ENCODE measurements around the gene COL5A1. TPM values are rescaled to one million over a fixed set of nuclear protein-coding genes. Genes with fewer than 3 reads are reported as not detected.

The COL5A1 gene
- total RNA-seq, 8 experiments from 2014 or later: 1.9 to 141 (median 3.6) TPM

DNA sequence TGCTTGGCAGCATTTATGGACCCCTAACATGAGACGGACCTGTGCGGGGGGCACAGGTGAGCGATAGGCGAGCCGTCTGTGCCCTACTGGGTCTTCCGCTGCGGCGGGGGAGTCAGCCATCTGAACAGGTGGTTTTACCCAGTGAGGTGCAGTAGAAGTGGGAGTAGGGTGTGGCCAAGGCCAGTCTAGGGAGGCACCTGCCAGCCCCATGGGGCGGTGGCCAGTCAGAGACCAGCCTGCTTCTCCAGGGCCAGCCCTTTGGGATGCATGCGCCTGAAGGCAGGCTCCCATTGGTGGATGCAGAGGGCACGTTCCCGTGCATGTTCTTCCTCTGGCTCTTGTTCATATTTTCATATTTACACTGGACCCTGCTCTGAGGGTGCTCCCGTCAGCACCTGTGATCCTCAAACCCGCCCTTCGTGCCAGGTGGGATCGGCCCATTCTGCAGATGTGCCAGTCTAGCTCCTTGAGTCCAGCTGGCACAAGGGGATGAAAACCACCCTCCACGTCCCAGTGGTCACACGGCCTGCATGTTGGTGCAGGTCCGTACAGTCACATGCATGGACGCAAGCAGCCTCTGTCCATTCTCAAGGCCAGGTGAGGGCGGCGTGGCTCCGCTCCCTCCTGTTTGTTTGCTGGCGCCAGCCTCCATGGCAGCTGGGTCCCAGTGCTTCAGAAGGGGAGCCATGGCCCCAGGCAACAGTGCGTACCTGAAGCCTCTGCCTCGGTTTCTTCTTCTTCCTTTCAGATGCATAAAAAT is 9.0 kb downstream of the COL5A1 start:
- ATAC-seq (replicated peaks in 6 of 8): no peak
- 97 to 100% (median 98%) methylated on average over 2 to 12 of the region's 26 CpGs; no CpG with 5 or more reads in 5 of the 10 experiments for WGBS, 10 experiments
- in situ Hi-C loops (cut with MboI; ENCODE audit: low pct_unique_long_range_greater_than_20kb in 2 of 9, low sequenced_read_pairs in 9 of 9, unreplicated experiment in 9 of 9): no loop called here

DNA sequence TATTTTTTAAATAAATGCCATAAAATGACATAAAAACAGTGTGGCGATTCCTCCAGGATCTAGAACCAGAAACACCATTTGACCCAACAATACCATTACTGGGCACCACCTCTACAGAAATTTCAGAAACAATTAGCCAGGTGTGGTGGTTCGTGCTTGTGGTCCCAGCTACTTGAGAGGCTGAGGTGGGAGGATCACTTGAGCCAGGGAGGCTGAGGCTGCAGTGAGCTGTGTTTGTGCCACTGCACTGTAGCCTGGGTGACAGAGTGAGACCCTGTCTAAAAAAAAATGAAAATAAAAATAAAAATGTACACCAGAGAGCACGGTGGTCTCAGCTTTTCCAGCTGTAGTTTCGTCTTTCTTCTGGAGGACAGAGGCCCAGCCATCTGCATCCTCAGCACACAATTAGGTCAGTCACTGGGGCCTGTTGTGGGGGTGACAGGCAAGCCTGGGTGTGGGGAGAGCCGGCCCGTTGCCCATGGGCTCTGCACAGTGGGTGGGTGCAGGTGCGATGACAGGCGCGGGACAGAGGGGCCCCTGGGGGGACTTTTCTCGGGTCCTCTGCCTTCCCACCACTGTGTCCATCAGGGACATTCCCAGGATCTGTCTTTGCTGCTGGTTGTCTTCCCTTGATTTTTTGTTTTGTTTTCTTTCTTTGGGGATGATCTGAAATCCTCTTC is 9.8 kb downstream of the COL5A1 start:
- no peak for ATAC-seq (replicated peaks in 6 of 8)
- H3K4me3 ChIP-seq: no peak overlapping the region
- in situ Hi-C loops (cut with MboI; ENCODE audit: low pct_unique_long_range_greater_than_20kb in 2 of 9, low sequenced_read_pairs in 9 of 9, unreplicated experiment in 9 of 9): no loop called here
- H3K4me1 ChIP-seq (replicated peaks in 1 of 2): peaks cover 0 to 3% of the 10 kb centered on the region in 2 donors
- no peak overlapping the region for H3K27ac ChIP-seq
- 28 to 100% (median 90%) methylated on average over 1 to 2 of the region's 10 CpGs; no CpG with 5 or more reads in 2 of the 10 experiments for WGBS, 10 experiments

More for the DNA sequence above, 9.0 kb downstream of the COL5A1 start:
- Histone ChIP-seq H3K4me3 (no peak overlapping the region), H3K27ac (no peak overlapping the region), H3K4me1 (replicated peaks in 1 of 2) (peaks cover 0 to 3% of the 10 kb centered on the region in 2 donors)

DNA sequence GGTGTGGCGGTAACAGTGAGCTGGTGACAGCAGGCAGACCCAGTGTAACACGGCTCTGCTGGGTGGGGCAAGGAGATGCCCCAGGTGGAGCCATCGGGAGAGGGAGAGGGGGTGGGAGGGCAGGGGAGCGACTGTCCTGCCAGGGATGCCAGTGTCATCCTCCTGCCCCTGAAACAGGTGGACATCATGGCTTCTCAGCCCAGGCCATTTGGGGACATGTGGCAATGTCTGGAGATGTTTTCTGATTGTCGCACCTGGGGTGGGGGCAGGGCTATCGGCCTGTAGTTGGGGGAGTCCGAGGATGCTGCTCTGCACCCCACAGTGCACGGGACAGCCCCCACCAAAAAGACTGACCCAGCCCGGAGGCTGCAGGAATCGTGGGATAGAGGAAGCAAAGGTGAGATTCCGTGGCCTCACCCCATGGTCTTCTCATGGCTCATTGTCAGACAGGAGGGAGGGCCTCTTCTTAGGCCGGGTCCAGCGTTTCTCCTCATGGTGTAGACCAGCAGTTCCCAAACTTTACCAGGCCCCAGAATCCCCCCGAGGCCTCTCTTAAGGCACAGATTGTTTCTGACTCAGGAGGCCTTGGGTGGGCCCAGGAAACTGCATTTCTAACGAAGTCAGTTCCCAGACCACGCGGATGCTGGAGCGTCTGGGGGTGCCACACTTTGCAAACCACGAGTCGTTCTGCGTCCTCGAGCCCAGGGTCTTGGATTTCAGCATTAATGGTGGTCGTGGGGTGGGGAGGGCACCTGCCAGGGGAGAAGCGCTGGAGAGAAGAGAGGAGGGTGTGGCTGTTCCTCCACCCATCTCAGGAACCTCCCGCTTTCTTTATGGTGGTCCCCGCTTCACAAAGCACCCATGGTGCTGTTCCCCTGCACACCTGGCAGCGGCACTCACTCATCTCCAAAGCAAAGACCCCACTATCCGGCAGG is 11.0 kb downstream of the COL5A1 start:
- no peak for ATAC-seq (replicated peaks in 6 of 8)
- in situ Hi-C loops (cut with MboI; ENCODE audit: low pct_unique_long_range_greater_than_20kb in 2 of 9, low sequenced_read_pairs in 9 of 9, unreplicated experiment in 9 of 9): no loop called here
- WGBS, 10 experiments: 0 to 100% (median 89%) methylated on average over 1 to 3 of the region's 28 CpGs; no CpG with 5 or more reads in 4 of the 10 experiments
- no peak overlapping the region for H3K4me3 ChIP-seq
- peaks cover 0 to 3% of the 10 kb centered on the region in 2 donors for H3K4me1 ChIP-seq (replicated peaks in 1 of 2)
- H3K27ac ChIP-seq: no peak overlapping the region

DNA sequence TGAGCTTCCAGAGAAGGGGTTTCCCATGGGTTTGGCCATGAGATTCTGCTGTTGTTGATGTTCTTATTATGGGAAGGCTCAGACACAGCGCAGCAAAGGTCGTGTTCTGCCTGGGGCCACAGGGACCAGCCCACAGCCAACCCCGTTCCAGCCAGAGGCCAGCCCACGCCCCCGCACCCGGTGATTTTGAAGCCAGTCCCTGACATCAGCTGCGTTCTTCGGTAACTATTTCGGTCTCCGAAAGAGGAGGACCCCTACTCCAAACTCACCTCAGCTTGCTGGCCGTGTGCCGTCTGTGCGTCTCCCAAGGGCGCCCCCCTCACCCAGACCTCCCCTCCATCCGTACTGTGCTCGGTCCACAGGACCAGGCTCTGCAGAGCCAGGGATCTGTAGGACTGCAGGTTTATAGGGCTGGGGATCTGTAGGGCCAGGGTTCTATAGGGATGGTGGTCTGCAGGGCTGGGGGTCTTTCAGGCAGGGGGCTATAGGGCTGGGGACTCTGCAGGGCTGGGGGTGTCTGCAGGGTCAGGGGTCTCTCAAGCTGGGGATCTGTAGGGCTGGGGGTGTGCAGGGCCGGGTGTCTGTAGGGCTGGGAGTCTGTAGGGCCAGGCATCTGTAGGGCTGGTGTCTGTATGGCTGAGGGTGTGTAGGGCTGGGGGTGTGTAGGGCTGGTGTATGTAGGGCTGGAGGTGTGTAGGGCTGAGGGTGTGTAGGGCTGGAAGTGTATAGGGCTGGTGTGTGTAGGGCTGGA is 11.8 kb downstream of the COL5A1 start:
- Histone ChIP-seq H3K4me3 (no peak overlapping the region), H3K4me1 (replicated peaks in 1 of 2) (peaks cover 3 to 6% of the 10 kb centered on the region in 2 donors), H3K27ac (no peak overlapping the region)
- in situ Hi-C loops (cut with MboI; ENCODE audit: low pct_unique_long_range_greater_than_20kb in 2 of 9, low sequenced_read_pairs in 9 of 9, unreplicated experiment in 9 of 9): no loop called here
- WGBS, 10 experiments: 70 to 95% (median 90%) methylated on average over 4 to 8 of the region's 17 CpGs; no CpG with 5 or more reads in 6 of the 10 experiments
- no peak for ATAC-seq (replicated peaks in 6 of 8)

DNA sequence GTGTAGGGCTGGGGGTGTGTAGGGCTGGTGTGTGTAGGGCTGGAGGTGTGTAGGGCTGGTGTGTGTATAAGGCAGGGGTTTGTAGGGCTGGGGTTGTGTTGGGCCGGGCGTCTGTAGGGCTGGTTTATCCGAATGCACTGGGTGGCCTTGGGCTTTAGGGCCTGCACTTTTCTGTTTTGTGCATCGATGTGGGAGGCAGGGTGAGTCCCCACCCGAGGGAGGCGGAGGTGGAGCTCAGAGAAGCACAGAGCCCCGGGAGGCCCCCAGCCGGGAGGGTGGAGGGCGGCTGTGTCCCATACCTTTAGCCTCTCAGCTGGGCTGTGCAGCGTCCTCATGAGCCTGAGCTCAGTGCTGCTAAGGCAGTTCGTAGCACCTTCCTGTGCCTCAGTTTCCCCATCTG is 13.5 kb downstream of the COL5A1 start:
- H3K27ac ChIP-seq: no peak overlapping the region
- no peak overlapping the region for H3K4me3 ChIP-seq
- ATAC-seq (replicated peaks in 6 of 8): peak in 4 of 8 experiments; percentile 9 to 20 (median 14)
- WGBS, 10 experiments: 67% methylated on average over 3 of the region's 11 CpGs; no CpG with 5 or more reads in 9 of the 10 experiments
- H3K4me1 ChIP-seq (replicated peaks in 1 of 2): peaks cover 8 to 12% of the 10 kb centered on the region in 2 donors
- in situ Hi-C loops (cut with MboI; ENCODE audit: low pct_unique_long_range_greater_than_20kb in 2 of 9, low sequenced_read_pairs in 9 of 9, unreplicated experiment in 9 of 9): no loop called here

DNA sequence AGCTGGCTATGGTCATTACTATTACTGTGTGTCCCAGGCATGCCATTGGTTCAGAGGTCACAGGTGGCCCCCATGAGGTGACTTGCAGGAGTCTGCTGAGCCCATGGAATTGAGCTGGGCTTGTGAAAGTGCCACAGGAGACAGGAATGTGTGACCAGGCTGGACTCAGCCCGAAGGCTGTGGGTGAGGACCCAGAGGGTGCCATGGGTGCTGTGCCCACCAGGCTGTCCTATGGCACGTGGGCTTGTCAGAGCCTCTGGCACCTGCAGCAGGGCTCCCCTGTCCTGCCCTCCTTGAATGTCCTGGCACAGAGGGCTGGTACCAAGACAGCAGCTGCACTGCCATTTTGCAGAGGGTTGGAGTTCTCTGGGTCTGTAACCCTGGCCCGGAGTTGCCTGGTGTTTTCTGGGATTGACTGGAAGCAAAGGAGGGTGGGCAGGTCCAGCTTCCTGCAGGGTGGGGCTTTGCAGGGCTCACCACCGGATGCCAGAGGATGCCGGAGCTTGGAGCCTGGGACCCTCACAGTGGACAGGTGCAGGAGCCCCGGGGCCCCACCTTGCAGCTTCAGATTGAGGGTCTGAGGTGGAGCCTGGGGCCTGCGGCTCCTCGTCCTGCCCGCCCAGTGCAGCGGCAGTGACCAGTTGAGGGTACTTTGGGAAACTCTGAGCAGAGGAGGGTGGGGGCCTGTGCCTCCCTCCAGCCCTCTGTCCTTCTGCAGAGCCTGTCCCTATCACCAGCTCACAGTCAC is 14.2 kb downstream of the COL5A1 start:
- H3K4me3 ChIP-seq: no peak overlapping the region
- H3K27ac ChIP-seq: no peak overlapping the region
- peaks cover 8 to 12% of the 10 kb centered on the region in 2 donors for H3K4me1 ChIP-seq (replicated peaks in 1 of 2)
- 50 to 80% (median 70%) methylated on average over 1 to 2 of the region's 10 CpGs; no CpG with 5 or more reads in 7 of the 10 experiments for WGBS, 10 experiments
- in situ Hi-C loops (cut with MboI; ENCODE audit: low pct_unique_long_range_greater_than_20kb in 2 of 9, low sequenced_read_pairs in 9 of 9, unreplicated experiment in 9 of 9): no loop called here
- ATAC-seq (replicated peaks in 6 of 8): peak in 5 of 8 experiments; percentile 13 to 27 (median 15)

DNA sequence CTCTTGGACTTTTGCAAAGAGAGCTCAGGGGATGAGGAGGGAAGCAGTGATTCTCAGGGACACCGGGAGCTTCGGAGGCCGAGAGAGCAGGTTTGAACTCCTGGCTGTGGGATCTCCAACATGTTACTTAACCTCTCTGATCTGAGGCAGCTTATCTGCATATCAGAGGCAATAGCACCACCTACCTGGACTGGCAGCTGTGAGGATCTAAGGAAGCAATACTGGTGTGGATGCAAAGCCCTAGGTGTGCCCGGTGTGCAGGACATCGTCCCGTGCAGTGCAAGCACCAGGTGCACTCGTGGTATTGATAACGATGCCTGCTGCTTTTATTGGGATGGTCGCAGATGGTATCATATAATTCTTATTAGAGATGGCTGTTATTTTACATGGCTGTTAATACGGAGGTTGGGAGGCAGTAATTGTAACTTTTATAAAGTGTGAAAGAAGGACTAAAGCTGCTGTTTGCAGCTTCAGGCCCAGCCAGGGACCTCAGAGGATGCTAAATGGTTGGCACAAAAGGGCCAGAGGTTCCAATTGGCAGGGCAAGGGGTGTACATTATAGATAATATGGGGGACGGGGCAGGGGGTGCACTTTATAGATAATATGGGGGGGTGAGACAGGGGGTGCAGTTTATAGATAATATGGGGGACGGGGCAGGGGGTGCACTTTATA is 14.9 kb downstream of the COL5A1 start:
- no peak overlapping the region for H3K4me3 ChIP-seq
- no peak overlapping the region for H3K27ac ChIP-seq
- H3K4me1 ChIP-seq (replicated peaks in 1 of 2): peaks cover 8 to 12% of the 10 kb centered on the region in 2 donors
- 11 to 56% (median 48%) methylated on average over 3 to 7 of the region's 12 CpGs; no CpG with 5 or more reads in 7 of the 10 experiments for WGBS, 10 experiments
- no peak for ATAC-seq (replicated peaks in 6 of 8)
- in situ Hi-C loops (cut with MboI; ENCODE audit: low pct_unique_long_range_greater_than_20kb in 2 of 9, low sequenced_read_pairs in 9 of 9, unreplicated experiment in 9 of 9): no loop called here

DNA sequence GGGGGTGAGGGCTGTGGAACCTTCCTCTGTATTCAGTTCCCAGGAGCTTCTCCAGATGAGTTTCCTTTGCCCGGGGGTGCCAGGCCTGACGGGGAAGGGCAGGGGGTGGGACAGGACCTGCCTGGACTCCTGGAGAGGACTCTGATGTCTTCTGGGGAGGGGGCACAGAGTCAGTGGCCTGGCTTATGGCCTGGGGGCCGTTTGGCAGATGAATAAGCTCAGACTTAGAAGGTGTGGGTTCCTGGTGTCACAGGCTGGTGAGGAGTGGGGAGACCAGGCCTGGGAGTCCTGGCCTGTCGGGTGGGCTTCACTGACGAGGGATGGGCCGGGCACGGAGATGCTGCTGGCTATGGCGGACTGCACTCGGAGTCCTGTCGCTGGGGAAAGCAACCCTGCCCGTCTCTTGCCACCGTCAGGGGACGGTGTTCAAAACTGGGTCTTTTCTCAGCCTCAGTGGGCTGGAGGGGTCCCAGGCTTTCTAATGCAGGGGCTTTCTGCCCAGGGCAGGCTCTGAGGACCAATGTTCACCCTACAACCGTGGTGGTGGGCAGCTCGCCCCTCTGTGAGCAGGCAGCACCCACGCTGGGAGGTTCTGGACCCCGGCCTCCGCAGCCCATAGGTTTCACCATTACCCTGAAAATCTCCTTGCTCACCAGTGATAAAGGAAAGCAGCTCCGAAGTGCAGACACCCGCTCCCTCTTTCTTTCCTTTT is 16.2 kb downstream of the COL5A1 start:
- no peak overlapping the region for H3K4me3 ChIP-seq
- in situ Hi-C loops (cut with MboI; ENCODE audit: low pct_unique_long_range_greater_than_20kb in 2 of 9, low sequenced_read_pairs in 9 of 9, unreplicated experiment in 9 of 9): no loop called here
- 0 to 100% (median 74%) methylated on average over 1 to 6 of the region's 20 CpGs; no CpG with 5 or more reads in 5 of the 10 experiments for WGBS, 10 experiments
- no peak overlapping the region for H3K27ac ChIP-seq
- H3K4me1 ChIP-seq (replicated peaks in 1 of 2): peaks cover 8 to 12% of the 10 kb centered on the region in 2 donors
- ATAC-seq (replicated peaks in 6 of 8): peak in 1 of 8 experiments; percentile 6

DNA sequence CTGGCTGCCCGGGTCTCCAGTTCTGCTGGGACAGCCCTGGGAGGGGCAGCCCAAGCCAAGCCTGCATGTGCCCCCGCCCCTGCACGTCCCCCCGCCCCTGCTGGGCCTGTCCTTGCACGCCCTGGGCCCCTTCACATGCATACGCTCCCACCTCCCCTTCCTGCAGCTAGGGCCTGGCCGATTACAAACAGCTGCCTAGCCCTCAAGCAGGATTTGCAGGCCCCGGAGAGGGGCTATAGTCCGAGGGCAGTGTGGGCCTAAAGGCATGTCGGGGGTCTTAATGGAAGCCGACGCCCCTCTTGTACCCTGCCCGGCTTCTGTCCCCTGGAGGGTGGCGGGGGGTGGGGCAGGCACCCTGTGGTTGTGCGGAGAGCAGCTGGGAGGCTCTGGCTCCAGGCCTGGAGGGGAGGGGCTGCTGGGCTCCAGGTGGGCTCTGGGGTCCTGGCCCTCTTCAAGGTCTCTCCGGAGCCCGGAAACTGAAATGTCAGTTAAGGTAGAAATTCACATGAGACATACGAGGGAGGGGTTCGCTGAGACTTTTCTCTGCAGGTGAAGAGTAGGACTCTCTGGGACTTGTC is 16.9 kb downstream of the COL5A1 start:
- peak in 7 of 8 experiments; percentile 3 to 72 (median 42) for ATAC-seq (replicated peaks in 6 of 8)
- no peak overlapping the region for H3K4me3 ChIP-seq
- no peak overlapping the region for H3K27ac ChIP-seq
- WGBS, 10 experiments: 100% methylated on average over 3 of the region's 19 CpGs; no CpG with 5 or more reads in 9 of the 10 experiments
- peaks cover 8 to 12% of the 10 kb centered on the region in 2 donors for H3K4me1 ChIP-seq (replicated peaks in 1 of 2)
- in situ Hi-C loops (cut with MboI; ENCODE audit: low pct_unique_long_range_greater_than_20kb in 2 of 9, low sequenced_read_pairs in 9 of 9, unreplicated experiment in 9 of 9): no loop called here

DNA sequence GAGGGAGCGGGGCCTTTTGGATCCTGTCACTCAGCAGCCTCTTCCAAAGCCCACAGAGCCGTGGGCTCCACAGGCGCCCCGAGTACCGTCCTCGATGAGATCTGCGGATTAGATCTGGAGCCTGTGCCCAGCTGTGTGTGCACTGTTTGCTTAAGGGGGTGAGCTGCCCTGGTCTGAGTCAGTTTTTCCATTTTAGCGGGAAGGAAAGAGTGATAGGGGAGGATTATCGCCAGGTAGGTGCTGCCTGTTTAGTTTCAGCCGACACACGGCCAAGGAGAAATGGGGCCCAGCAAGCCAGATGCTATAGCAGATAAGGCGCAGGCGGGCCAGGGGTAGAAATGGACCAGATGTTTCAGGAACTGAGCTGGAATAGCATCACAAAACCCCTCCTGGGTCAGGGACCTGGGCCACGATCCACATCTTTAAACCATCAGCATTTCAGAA is 18.1 kb downstream of the COL5A1 start:
- no peak for ATAC-seq (replicated peaks in 6 of 8)
- H3K4me3 ChIP-seq: no peak overlapping the region
- peaks cover 8 to 12% of the 10 kb centered on the region in 2 donors for H3K4me1 ChIP-seq (replicated peaks in 1 of 2)
- H3K27ac ChIP-seq: no peak overlapping the region
- in situ Hi-C loops (cut with MboI; ENCODE audit: low pct_unique_long_range_greater_than_20kb in 2 of 9, low sequenced_read_pairs in 9 of 9, unreplicated experiment in 9 of 9): no loop called here
- WGBS, 10 experiments: 73 to 100% (median 95%) methylated on average over 1 to 4 of the region's 14 CpGs; no CpG with 5 or more reads in 5 of the 10 experiments

Data from motor neuron (in vitro differentiated cells).